Adrenal gland (tissue), 5 donors: Measurements from ENCODE around the gene AP1B1.

ENCODE experiments used
- POLR2A ChIP-seq, 2 donors: fragments of 450-650 bp; IDR thresholded peaks; one replicate each; pipeline ENCODE4 v1.6.1; 2017; ENCODE audit warnings: antibody characterized with exemption in 2 of 2, mild to moderate bottlenecking in 2 of 2, moderate library complexity in 1 of 2
- TF ChIP-seq, protein P1 (sequence below), 6 experiments: fragments of 450-650 bp in 4 of 6; fragments of 200-600 bp in 2 of 6; sonication (generic) in 1 of 6; IDR thresholded peaks; 1 replicate in 5 of 6; 2 replicates in 1 of 6; pipeline versions ENCODE4 v1.5.1 to v1.8.0; 2016 to 2021; ENCODE audit warnings: antibody characterized with exemption in 6 of 6, mild to moderate bottlenecking in 2 of 6, moderate library complexity in 1 of 6
- donor health status: DM: no; HTN: no; CAD: no.

DNA sequence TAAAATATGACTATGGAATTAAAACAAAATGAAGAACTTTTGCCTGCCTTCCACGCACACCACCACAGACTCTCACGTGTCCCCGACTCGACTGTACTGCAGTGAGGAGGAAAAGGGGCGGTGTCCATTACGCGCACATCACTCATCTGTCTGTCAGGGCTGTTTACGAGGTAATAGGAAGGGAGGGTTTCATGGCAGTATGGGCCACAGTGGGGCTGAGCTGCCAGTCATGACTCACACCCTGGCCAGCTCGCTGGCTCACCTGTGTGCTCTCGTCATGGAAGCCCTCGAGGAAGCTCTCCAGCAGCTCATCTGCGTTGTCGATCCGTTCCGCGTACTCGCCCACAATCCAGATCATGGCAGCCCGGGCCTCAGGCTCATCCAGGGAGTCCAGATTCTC is 39.4 kb downstream of the AP1B1 start:
- TF ChIP-seq, protein P1, sequence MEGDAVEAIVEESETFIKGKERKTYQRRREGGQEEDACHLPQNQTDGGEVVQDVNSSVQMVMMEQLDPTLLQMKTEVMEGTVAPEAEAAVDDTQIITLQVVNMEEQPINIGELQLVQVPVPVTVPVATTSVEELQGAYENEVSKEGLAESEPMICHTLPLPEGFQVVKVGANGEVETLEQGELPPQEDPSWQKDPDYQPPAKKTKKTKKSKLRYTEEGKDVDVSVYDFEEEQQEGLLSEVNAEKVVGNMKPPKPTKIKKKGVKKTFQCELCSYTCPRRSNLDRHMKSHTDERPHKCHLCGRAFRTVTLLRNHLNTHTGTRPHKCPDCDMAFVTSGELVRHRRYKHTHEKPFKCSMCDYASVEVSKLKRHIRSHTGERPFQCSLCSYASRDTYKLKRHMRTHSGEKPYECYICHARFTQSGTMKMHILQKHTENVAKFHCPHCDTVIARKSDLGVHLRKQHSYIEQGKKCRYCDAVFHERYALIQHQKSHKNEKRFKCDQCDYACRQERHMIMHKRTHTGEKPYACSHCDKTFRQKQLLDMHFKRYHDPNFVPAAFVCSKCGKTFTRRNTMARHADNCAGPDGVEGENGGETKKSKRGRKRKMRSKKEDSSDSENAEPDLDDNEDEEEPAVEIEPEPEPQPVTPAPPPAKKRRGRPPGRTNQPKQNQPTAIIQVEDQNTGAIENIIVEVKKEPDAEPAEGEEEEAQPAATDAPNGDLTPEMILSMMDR (IDR thresholded peaks at IDR 0.05) = no peak
- no peak for TF ChIP-seq POLR2A (IDR thresholded peaks at IDR 0.05)
